ENCODE measurements around the gene RAB3C. TPM values are rescaled to one million over a fixed set of nuclear protein-coding genes. Genes with fewer than 3 reads are reported as not detected.

The RAB3C gene
- total RNA-seq, 6 experiments from 2014 or later: 0.18 to 2.6 (median 0.99) TPM

DNA sequence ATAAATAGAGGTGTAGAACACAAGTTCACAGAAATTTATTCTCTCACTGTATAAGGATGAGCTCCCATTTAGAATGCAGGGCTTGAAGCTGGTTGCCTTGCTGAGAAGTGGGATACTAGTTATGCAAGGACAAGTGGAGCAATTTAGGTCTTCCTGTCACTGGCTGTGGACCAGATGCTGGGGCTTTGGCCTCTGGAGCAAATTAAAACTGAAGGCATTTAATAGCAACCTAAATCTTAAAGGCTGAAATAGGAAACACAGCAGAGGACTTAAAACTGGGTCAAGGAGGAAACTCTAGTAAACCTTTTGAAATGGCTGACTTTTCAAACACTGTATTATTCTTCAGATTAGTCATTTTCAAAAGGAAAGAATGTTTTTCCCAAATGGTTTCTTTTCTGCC is 319.4 kb downstream of the RAB3C start:
- Histone ChIP-seq H3K36me3 (no peaks in the 10 kb centered on the region), H3K4me1 (no peaks in the 10 kb centered on the region), H3K27me3 (no peaks in the 10 kb centered on the region), H3K27ac (no peak overlapping the region), H3K9me3 (no peaks in the 10 kb centered on the region), H3K4me3 (no peak overlapping the region)
- ATAC-seq (no peak), DNase-seq (no peak)
- intact Hi-C loops (cut with DNase I): no loop called here
- TF ChIP-seq POLR2A (IDR thresholded peaks at IDR 0.05): no peak
- TF ChIP-seq, protein P1, sequence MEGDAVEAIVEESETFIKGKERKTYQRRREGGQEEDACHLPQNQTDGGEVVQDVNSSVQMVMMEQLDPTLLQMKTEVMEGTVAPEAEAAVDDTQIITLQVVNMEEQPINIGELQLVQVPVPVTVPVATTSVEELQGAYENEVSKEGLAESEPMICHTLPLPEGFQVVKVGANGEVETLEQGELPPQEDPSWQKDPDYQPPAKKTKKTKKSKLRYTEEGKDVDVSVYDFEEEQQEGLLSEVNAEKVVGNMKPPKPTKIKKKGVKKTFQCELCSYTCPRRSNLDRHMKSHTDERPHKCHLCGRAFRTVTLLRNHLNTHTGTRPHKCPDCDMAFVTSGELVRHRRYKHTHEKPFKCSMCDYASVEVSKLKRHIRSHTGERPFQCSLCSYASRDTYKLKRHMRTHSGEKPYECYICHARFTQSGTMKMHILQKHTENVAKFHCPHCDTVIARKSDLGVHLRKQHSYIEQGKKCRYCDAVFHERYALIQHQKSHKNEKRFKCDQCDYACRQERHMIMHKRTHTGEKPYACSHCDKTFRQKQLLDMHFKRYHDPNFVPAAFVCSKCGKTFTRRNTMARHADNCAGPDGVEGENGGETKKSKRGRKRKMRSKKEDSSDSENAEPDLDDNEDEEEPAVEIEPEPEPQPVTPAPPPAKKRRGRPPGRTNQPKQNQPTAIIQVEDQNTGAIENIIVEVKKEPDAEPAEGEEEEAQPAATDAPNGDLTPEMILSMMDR (IDR thresholded peaks at IDR 0.05): no peak

DNA sequence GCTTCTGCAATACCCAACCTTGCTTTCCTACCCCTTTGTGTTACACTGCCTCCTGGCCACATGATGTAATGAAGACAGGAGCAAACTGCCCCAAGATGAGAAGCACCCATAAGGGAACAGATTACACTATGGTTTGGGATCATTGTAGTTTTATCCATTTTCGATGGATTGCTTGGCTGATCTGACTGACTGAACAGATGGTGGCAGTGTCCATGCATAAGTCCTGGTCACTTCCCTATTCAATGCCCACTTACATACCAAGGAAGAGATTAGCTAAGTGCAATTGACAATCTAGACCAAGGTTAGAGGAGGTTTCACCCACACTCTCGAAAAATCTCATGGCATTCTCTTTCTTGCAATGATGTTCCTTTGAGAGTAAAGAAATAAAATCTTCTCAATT is 319.9 kb downstream of the RAB3C start:
- TF ChIP-seq, protein P1 (IDR thresholded peaks at IDR 0.05): no peak
- TF ChIP-seq POLR2A (IDR thresholded peaks at IDR 0.05): no peak
- no peak for ATAC-seq
- H3K27ac ChIP-seq: no peak overlapping the region
- WGBS (ENCODE audit: insufficient coverage, low coverage, low lambda C conversion rate, missing lambda C conversion rate): 71% methylated on average over 2 of the region's 2 CpGs
- no peaks in the 10 kb centered on the region for H3K4me1 ChIP-seq
- intact Hi-C loops (cut with DNase I): no loop called here
- DNase-seq: no peak
- no peak overlapping the region for H3K4me3 ChIP-seq
- no peaks in the 10 kb centered on the region for H3K9me3 ChIP-seq
- no peaks in the 10 kb centered on the region for H3K27me3 ChIP-seq
- H3K36me3 ChIP-seq: no peaks in the 10 kb centered on the region

DNA sequence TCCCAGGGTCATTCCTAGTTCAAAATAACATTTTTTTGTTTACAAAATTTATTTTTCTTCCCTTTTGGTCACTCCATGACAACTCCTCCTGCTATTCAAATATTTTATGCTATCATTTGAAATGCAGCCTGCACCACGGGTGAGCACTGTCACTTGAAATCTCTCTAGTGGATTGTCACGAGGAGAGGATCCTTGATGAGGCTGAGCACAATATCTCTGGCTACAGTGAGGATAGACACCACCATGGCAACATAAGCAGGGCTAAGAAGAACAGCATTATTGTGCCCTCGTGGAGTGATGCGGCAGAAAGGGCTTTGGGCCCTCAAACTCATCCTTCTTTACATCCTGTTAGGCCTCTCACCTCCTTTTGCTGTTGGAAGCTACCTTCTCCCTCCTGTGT is 321.9 kb downstream of the RAB3C start:
- no peaks in the 10 kb centered on the region for H3K36me3 ChIP-seq
- no peaks in the 10 kb centered on the region for H3K4me1 ChIP-seq
- H3K27me3 ChIP-seq: no peaks in the 10 kb centered on the region
- ATAC-seq (no peak), DNase-seq (no peak)
- no peak overlapping the region for H3K4me3 ChIP-seq
- no peak for TF ChIP-seq POLR2A (IDR thresholded peaks at IDR 0.05)
- TF ChIP-seq, protein P1 (IDR thresholded peaks at IDR 0.05): no peak
- H3K9me3 ChIP-seq: no peaks in the 10 kb centered on the region
- WGBS (ENCODE audit: insufficient coverage, low coverage, low lambda C conversion rate, missing lambda C conversion rate): 64% methylated on average over 4 of the region's 4 CpGs
- no peak overlapping the region for H3K27ac ChIP-seq
- intact Hi-C loops (cut with DNase I): no loop called here

DNA sequence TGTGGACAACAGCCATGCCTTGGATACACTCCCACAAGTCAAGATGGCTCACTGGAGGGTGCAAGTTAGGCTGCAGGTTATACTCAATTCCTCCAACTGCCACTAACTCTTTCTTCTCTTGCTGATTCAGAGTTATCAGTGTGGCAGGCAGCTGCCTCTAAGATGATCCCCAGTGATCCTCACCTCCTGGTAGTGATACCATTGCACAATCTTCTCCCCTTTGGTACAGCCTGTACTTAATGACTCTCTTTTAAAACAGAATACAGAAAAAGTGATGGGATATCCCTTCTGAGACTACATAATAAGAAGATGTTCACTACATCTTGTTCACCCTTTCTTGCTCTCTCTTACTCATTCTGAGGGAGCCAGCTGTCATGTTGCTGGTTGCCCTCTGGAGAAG is 323.1 kb downstream of the RAB3C start:
- H3K9me3 ChIP-seq: no peaks in the 10 kb centered on the region
- H3K36me3 ChIP-seq: no peaks in the 10 kb centered on the region
- H3K27ac ChIP-seq: no peak overlapping the region
- no peaks in the 10 kb centered on the region for H3K4me1 ChIP-seq
- intact Hi-C loops (cut with DNase I): no loop called here
- ATAC-seq (no peak), DNase-seq (no peak)
- H3K4me3 ChIP-seq: no peak overlapping the region
- no peaks in the 10 kb centered on the region for H3K27me3 ChIP-seq
- TF ChIP-seq, protein P1 (IDR thresholded peaks at IDR 0.05): no peak
- TF ChIP-seq POLR2A (IDR thresholded peaks at IDR 0.05): no peak

Other genes with a start within 250 kb of the RAB3C start
- gene PLK2, start 123.0 kb upstream of the RAB3C start, total RNA-seq: 10 to 100 TPM in 5 of 6 experiments, 1 to 10 TPM in 1; 9.3 to 54.7 (median 22.8) TPM
- gene GAPT, start 91.6 kb upstream of the RAB3C start, total RNA-seq: under 1 TPM in 4 of 6 experiments, not detected in 2; 0.07 to 0.74 (median 0.29) TPM

Measured in right lobe of liver (tissue), 6 donors.